PC-3 (cell line): ENCODE data around the gene EHMT1.

ENCODE experiments used
- EZH2 ChIP-seq: fragments of 300-600 bp; sonication (generic); IDR thresholded peaks from one replicate; pipeline ENCODE4 v1.6.1; 2017; ENCODE audit warnings: antibody characterized with exemption, mild to moderate bottlenecking, low read length; ENCODE audit not compliant: unreplicated experiment
- TF ChIP-seq, protein P1 (sequence below): fragments of 300-600 bp; sonication (generic); conservative IDR thresholded peaks from 2 replicates; pipeline ENCODE4 v1.5.1; 2017; ENCODE audit warnings: antibody characterized with exemption, low read depth, mild to moderate bottlenecking, low read length

DNA sequence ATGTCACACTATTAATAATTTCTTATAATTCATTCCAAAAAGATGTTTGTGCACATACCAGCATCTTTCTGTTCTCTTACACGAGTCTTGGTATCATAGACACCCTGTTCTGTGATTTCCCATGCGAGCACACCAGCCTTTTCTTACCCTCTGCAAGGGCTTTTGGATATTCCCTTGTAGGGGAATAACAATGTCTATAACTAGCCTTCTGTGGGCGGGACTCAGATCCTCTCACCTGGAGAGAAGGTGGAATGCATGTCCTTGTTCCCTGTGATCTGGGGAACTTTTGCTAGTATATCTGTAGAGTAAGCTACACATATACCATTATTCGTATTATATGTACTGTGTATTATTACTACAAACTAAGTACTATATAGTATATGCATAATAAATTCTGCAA lies 44.8 kb downstream of the EHMT1 start:
- no peak for TF ChIP-seq EZH2
- TF ChIP-seq, protein P1, sequence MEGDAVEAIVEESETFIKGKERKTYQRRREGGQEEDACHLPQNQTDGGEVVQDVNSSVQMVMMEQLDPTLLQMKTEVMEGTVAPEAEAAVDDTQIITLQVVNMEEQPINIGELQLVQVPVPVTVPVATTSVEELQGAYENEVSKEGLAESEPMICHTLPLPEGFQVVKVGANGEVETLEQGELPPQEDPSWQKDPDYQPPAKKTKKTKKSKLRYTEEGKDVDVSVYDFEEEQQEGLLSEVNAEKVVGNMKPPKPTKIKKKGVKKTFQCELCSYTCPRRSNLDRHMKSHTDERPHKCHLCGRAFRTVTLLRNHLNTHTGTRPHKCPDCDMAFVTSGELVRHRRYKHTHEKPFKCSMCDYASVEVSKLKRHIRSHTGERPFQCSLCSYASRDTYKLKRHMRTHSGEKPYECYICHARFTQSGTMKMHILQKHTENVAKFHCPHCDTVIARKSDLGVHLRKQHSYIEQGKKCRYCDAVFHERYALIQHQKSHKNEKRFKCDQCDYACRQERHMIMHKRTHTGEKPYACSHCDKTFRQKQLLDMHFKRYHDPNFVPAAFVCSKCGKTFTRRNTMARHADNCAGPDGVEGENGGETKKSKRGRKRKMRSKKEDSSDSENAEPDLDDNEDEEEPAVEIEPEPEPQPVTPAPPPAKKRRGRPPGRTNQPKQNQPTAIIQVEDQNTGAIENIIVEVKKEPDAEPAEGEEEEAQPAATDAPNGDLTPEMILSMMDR, result no peak
